ENCODE data around the gene SUSD1.
"Not testable (repeated sequence)": the region's sequence is repeated elsewhere in the genome, so short reads cannot be mapped to it uniquely, and the experiment has no call there.

DNA sequence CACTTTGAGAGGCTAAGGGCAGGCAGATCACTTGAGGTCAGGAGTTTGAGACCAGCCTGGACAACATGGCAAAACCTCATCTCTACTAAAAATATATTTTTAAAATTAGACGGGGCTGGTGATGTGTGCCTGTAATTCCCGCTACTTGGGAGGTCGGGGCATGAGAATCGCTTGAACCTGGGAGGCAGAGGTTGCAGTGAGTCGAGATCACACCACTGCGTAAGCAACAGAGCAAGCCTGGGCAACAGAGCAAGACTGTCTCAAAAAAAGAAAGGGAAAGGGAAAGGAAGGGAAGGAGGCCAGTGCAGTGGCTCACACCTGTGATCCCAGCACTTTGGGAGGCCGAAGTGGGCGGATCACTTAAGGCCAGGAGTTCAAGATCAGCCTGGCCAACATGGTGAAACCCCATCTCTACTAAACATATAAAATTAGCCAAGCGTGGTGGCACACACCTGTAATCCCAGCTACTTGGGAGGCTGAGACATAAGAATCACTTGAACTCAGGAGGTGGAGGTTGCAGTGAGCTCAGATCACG, 101.4 kb downstream of the SUSD1 start:
- not testable (repeated sequence) for TF ChIP-seq CTCF (IDR thresholded peaks at IDR 0.05); EP300 (IDR thresholded peaks at IDR 0.05; ENCODE audit: borderline replicate concordance in 1 of 2, low read depth in 1 of 2, low read length in 1 of 2); MAX (IDR thresholded peaks at IDR 0.05; ENCODE audit: low read depth); PBX3 (IDR thresholded peaks at IDR 0.05); EZH2phosphoT487 (IDR thresholded peaks at IDR 0.05; ENCODE audit: borderline replicate concordance, low read depth); JUND (IDR thresholded peaks at IDR 0.05); SMC3 (IDR thresholded peaks at IDR 0.05; ENCODE audit: low read depth, low read length)
- TF ChIP-seq, protein P1, sequence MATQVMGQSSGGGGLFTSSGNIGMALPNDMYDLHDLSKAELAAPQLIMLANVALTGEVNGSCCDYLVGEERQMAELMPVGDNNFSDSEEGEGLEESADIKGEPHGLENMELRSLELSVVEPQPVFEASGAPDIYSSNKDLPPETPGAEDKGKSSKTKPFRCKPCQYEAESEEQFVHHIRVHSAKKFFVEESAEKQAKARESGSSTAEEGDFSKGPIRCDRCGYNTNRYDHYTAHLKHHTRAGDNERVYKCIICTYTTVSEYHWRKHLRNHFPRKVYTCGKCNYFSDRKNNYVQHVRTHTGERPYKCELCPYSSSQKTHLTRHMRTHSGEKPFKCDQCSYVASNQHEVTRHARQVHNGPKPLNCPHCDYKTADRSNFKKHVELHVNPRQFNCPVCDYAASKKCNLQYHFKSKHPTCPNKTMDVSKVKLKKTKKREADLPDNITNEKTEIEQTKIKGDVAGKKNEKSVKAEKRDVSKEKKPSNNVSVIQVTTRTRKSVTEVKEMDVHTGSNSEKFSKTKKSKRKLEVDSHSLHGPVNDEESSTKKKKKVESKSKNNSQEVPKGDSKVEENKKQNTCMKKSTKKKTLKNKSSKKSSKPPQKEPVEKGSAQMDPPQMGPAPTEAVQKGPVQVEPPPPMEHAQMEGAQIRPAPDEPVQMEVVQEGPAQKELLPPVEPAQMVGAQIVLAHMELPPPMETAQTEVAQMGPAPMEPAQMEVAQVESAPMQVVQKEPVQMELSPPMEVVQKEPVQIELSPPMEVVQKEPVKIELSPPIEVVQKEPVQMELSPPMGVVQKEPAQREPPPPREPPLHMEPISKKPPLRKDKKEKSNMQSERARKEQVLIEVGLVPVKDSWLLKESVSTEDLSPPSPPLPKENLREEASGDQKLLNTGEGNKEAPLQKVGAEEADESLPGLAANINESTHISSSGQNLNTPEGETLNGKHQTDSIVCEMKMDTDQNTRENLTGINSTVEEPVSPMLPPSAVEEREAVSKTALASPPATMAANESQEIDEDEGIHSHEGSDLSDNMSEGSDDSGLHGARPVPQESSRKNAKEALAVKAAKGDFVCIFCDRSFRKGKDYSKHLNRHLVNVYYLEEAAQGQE (IDR thresholded peaks at IDR 0.05; ENCODE audit: low read depth, low read length) = not testable (repeated sequence)
- TF ChIP-seq, protein P2, sequence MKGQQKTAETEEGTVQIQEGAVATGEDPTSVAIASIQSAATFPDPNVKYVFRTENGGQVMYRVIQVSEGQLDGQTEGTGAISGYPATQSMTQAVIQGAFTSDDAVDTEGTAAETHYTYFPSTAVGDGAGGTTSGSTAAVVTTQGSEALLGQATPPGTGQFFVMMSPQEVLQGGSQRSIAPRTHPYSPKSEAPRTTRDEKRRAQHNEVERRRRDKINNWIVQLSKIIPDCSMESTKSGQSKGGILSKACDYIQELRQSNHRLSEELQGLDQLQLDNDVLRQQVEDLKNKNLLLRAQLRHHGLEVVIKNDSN (IDR thresholded peaks at IDR 0.05; ENCODE audit: borderline replicate concordance, low read depth) = not testable (repeated sequence)

Data from SK-N-SH (cell line).